ENCODE data around the gene COL18A1.

- TF ChIP-seq EHMT2 (IDR thresholded peaks at IDR 0.05; ENCODE audit: low read depth) (no peak), POLR2A (IDR thresholded peaks at IDR 0.05; ENCODE audit: low read length) (no peak)
- TF ChIP-seq, protein P1, sequence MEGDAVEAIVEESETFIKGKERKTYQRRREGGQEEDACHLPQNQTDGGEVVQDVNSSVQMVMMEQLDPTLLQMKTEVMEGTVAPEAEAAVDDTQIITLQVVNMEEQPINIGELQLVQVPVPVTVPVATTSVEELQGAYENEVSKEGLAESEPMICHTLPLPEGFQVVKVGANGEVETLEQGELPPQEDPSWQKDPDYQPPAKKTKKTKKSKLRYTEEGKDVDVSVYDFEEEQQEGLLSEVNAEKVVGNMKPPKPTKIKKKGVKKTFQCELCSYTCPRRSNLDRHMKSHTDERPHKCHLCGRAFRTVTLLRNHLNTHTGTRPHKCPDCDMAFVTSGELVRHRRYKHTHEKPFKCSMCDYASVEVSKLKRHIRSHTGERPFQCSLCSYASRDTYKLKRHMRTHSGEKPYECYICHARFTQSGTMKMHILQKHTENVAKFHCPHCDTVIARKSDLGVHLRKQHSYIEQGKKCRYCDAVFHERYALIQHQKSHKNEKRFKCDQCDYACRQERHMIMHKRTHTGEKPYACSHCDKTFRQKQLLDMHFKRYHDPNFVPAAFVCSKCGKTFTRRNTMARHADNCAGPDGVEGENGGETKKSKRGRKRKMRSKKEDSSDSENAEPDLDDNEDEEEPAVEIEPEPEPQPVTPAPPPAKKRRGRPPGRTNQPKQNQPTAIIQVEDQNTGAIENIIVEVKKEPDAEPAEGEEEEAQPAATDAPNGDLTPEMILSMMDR (IDR thresholded peaks at IDR 0.05): no peak
These were observed 61.6 kb downstream of the COL18A1 start for GRCh38 chr21:45466330-45467220.

All from A549 (cell line).